Stomach (tissue), 4 donors: ENCODE data around the gene TIMM21.

Experiments
- EP300 ChIP-seq: sonication (generic); formaldehyde crosslinking; IDR thresholded peaks from one replicate; pipeline ENCODE4 v1.6.1; 2017; ENCODE audit warnings: antibody characterized with exemption
- POLR2A ChIP-seq, 4 donors: fragments of 450-650 bp; IDR thresholded peaks; one replicate each; pipeline ENCODE4 v1.6.1; 2016; ENCODE audit warnings: antibody characterized with exemption in 4 of 4, control low read depth in 2 of 4, mild to moderate bottlenecking in 1 of 4, moderate library complexity in 1 of 4
- TF ChIP-seq, protein P1 (sequence below), 7 experiments: fragments of 450-650 bp in 4 of 7; fragments of 200-600 bp in 3 of 7; sonication (generic) in 3 of 7; IDR thresholded peaks; one replicate each; pipeline ENCODE4 v1.5.1; 2016 to 2019; ENCODE audit warnings: antibody characterized with exemption in 7 of 7, control low read depth in 2 of 7, mild to moderate bottlenecking in 1 of 7

DNA sequence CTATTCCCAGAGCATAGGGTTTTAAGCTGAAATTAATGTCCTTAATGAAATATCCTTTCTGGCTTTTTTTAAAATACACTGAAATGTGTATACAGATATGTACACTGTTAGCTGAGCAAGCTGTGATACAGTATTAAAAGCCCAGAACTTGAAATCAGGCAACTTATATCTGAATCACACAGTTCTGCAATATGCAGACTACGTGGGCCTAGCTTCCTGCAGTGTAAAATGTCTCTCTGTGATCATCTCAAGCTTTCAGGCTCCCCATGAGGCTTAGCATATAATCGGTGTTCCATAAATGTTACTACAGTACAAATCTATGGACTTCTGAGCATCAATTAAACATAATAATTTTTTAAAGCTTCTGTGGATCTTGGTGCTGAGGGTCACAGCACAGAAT is 8.9 kb upstream of the TIMM21 start:
- TF ChIP-seq, protein P1, sequence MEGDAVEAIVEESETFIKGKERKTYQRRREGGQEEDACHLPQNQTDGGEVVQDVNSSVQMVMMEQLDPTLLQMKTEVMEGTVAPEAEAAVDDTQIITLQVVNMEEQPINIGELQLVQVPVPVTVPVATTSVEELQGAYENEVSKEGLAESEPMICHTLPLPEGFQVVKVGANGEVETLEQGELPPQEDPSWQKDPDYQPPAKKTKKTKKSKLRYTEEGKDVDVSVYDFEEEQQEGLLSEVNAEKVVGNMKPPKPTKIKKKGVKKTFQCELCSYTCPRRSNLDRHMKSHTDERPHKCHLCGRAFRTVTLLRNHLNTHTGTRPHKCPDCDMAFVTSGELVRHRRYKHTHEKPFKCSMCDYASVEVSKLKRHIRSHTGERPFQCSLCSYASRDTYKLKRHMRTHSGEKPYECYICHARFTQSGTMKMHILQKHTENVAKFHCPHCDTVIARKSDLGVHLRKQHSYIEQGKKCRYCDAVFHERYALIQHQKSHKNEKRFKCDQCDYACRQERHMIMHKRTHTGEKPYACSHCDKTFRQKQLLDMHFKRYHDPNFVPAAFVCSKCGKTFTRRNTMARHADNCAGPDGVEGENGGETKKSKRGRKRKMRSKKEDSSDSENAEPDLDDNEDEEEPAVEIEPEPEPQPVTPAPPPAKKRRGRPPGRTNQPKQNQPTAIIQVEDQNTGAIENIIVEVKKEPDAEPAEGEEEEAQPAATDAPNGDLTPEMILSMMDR (IDR thresholded peaks at IDR 0.05), result no peak
- TF ChIP-seq EP300 (no peak), POLR2A (IDR thresholded peaks at IDR 0.05) (no peak)
